A549 treated with Mapracorat at 1 μM for 4 hours (cell line): ENCODE measurements around the gene ITSN1. TPM values are rescaled to one million over a fixed set of nuclear protein-coding genes. Genes with fewer than 3 reads are reported as not detected.

Experiments
- total RNA-seq: library from RNA; stranded (reverse); fragments of 200-300 nt; extraction: Qiagen RNA extraction; gene quantifications from 5 replicates; pipeline ENCODE4 v1.2.3, GENCODE V29; 2022

ITSN1 gene
- total RNA-seq: 16.4 to 22.5 TPM (median 18.0 TPM) in 5 replicates

GRCh38 chr21:33642027-33642895 is at the start of gene ITSN1:
TSS of gene ITSN1 (plus strand) at chr21:33642501. CDS start at chr21:33718829, 76,328 bp downstream.

GRCh38 chr21:33641352-33642026 is 812 bp upstream of the ITSN1 start, which contains the start of gene CRYZL1:
TSS of gene CRYZL1 (minus strand) at chr21:33641741. CDS start at chr21:33631551, 10,190 bp downstream.

GRCh38 chr21:33915368-33916199 is 273.3 kb downstream of the ITSN1 start, which contains the start of gene ATP5PO:
TSS of gene ATP5PO (minus strand) at chr21:33915804. CDS start at chr21:33915763, 41 bp downstream.

Other genes with a start within 250 kb of the ITSN1 start
- 53.3 to 57.0 TPM (median 53.9 TPM) in 5 replicates for gene IFNGR2, start 239.1 kb upstream of the ITSN1 start, total RNA-seq
- gene TMEM50B, start 162.5 kb upstream of the ITSN1 start, total RNA-seq: 9.6 to 11.1 TPM (median 9.7 TPM) in 5 replicates
- gene DNAJC28, start 150.8 kb upstream of the ITSN1 start, total RNA-seq: 0.29 to 0.42 TPM (median 0.34 TPM) in 5 replicates
- 58.7 to 65.4 TPM (median 63.4 TPM) in 5 replicates for gene GART, start 100.4 kb upstream of the ITSN1 start, total RNA-seq
- gene SON, start 99.5 kb upstream of the ITSN1 start, total RNA-seq: 72.0 to 86.6 TPM (median 82.6 TPM) in 5 replicates
- 14.3 to 16.9 TPM (median 16.6 TPM) in 5 replicates for gene DONSON, start 53.8 kb upstream of the ITSN1 start, total RNA-seq
- 12.8 to 15.3 TPM (median 14.0 TPM) in 5 replicates for gene CRYZL1, start 760 bp upstream of the ITSN1 start, total RNA-seq